Measurements from ENCODE around the gene COL6A1.

Gene COL6A1

DNA sequence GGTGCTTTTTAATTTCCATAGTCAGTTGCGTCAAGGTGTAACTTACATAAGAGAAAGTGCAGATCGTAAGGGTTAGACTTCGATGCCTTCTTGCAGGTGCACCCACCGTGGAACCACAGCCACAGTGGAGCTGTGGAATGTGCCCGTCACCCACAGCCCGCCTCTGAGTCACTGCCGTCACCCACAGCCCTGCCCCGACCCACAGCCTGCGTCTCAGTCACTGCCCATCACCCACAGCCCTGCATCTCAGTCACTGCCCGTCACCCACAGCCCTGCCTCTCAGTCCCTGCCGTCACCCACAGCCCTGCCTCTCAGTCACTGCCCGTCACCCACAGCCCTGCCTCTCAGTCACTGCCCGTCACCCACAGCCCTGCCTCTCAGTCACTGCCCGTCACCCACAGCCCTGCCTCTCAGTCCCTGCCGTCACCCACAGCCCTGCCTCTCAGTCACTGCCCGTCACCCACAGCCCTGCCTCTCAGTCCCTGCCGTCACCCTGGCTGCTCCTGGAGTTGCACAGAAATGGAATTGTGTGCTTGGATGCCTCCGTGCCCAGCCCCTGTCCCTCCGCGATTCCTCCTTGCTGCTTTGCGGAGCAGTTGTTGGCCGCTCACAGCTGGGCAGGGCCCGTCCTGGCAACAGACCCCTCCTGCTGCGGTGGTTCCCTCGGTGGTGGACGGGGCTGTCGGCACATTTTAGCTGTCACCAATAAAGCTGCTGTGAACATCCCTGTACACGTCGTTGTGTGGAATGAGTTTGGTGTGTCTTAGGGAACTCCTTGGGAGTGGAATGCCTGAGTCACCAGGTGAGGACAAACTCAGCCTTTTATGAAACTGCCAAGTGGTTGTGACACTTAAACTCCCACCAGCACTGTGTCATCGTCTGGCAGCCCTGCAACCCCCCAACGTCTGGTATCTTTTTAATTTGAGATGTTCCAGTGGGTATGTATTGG is 71.4 kb downstream of the COL6A1 start:
- no peak for DNase-seq

DNA sequence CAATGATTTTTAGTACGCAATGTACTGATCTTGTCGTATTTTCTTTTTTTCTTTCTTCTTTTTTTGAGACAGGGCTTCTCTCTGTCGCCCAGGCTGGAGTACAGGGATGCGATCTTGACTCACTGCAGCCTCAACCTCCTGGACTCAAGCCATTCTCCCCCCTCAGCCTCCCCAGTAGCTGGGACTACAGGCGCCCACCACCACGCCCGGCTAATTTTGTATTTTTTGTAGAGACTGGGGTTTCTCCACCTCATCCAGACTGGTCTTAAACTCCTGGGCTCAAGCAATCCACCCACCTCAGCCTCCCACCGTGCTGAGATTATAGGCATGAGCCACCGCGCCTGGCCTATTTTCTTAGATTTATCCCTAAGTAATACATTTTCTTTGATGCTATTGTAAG is 72.5 kb downstream of the COL6A1 start:
- no peak for DNase-seq

DNA sequence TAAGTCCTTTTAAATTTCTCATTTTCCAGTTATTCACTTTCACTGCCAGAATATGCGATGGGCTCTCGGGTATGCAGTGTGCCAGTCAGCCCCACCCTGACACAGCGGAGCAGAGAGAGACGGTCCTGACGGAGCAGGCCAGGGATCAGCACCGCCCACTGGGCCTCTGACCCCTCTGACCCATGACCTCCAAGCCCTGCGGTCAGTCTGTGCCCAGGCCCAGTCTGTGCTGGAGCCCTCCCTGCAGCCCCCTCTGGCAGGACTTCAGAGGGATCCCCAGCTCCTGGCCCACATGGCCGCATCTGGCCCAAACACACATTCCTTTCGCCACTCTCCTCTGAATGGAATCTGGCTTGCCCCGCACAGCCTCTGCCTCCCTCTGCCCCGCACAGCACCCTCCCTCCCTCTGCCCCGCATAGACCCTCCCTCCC is 72.9 kb downstream of the COL6A1 start:
- no peak for DNase-seq

All from GOT3 (cell line).